GM21360 (cell line): ENCODE measurements around the gene NGFR.
"Not testable (repeated sequence)": the region's sequence is repeated elsewhere in the genome, so short reads cannot be mapped to it uniquely, and the experiment has no call there.

ENCODE experiments used
- ATAC-seq: cut with Tn5 transposase; IDR thresholded peaks from one replicate; pipeline ENCODE4 v1.9.1; 2021; ENCODE audit warnings: mild to moderate bottlenecking, moderate library complexity; ENCODE audit not compliant: unreplicated experiment

NGFR gene

DNA sequence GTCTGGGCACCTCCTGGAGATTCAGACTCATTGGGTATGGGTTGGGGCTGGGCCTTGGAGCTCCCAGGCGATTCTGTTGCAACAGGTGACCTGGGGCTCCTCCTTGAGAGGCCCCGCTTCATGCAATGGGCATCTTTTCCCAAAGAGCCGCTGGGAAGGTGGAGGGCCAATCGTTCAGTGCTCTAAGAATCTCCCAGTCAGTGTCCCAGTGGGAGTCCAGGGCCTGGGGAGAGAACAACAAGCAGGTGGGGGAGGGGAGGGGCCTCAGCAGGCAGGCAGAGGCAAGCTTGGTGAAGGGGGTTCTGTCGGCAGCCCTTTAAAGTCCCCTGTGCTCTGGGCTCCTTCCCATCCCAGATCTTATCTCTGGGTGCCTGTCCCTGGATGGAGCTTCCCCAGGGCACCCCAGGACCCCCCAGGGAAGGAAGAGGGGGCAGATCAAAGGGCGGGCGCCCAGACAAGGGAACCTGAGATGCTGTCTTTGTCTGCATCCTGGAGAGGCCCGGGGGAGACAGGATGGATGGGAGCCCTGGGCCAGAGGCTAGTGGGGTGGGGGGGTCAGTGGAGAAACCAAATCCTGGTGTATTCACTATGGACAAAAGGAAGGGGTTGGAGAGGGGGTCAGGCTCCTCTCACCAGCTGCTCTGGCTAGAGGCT, 50.0 kb downstream of the NGFR start:
- ATAC-seq, result no peak

DNA sequence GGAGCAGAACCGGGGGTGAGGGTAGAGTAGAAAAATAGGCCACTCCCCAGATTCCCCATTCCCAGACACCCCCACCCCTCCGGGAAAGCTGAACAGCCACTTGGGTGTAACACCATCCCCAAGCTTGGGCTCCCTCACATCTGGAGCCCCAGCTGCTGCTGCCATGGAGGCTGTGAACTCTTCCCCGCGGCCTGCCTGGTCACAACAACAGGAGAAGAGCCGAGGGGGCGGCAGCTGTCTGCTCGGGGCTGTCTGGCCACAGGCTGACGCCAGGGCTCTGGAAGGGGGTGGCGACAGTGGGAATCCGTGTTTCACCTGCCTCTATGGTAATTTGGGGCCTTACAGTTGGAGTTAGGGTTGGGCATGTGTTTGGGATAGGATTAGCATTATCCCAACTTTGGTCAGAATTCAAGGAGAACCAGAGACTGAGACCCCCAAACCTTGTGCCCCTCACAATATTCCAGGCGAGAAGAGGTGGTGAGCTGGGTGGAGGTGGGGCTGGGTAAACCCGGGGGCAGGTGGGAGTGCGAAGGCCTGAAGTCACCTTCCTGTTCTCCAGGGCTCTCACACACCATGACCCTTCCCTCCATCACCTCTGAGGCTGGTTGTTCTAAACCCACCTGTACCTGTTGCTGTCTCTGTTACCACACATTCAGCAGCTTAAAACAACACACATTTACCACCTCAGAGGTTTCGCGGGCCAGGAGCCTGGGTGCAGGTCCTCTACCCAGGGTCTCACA, 50.9 kb downstream of the NGFR start:
- no peak for ATAC-seq

DNA sequence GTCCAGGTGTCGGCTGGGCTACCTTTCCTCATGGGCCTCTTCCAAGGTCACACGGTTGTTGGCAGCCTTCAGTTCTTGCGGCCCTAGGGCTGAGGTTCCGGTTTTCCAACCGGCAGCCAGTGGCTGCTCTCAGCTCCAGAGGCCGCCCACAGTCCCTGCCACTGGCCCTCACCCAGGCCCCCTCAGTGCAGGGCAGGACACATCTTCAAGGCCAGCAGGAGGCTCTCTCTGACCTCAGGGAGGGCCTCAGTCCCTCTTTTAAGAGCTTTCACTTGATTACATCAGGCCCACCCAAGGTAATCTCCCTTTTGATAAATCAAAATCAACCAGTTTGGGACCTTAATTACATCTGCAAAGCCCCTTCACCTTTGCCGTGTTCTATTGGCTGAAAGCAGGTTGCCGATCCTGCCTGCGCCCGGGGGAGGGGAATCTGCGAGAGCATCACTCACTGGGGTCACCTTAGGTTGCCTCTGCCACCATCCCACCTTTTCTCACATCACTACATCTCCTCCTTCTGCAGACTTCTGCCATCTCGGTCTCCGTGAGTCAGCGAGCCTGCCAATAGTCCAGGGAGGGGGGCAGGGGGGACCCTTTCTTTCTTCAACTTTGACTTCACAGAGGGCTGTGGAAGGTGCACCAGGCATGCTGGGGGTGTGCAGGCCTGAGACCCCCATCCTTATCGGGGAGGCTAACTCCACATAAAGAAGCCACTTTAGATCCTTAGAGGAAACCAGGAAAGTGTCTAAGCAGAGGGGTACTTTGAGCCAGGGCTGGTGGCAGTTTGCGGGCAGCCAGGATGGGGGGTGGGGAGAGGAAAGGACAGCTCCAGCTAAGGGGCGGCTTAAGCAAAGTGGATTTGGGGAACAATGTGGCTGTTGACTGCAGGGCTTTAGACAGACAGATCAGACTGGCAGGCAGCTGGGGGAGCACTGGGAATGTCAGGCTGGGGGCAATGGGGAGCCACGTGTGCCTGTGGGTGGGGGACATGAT, 51.7 kb downstream of the NGFR start:
- ATAC-seq, result no peak

DNA sequence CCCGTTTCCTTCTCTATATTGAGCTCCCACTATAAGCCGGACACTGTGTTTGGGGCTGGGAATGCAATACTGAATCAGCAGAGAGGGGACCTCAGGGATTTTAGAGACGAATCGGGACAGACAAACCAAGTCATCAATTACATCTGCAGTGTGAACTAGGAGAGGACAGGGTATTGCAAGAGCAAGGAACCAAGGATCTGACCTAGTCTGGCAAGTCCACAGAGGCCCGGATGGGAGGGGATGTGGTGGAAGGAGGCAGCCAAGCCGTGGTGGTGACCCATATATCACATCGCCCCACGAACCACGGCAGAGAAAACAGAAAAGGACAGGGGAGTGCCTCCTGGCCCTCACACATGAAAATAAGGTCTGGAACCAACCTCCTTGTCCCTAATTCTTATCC, 52.5 kb downstream of the NGFR start:
- no peak for ATAC-seq

DNA sequence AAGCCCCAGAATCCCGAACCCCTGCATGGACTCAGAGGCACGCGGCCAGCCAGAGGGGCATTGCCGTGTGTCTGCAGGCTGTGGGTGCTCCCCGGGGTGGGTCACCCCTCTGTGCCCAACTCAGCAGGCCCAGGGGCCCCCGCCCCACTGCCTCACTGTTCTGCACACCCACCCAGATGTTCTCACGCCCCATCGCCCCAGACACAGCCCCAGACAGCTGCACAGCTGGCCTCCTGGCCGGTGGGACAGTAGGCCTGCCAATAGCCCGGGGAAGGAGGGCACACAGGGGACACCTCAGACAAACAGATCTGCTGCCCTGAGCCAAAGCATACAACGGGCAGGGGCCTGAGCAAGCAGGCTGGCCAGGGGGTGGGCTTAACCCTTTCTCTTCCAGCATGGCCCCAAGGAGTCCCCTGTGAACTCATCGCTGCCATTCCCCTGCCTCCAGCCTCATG, 53.0 kb downstream of the NGFR start:
- no peak for ATAC-seq

DNA sequence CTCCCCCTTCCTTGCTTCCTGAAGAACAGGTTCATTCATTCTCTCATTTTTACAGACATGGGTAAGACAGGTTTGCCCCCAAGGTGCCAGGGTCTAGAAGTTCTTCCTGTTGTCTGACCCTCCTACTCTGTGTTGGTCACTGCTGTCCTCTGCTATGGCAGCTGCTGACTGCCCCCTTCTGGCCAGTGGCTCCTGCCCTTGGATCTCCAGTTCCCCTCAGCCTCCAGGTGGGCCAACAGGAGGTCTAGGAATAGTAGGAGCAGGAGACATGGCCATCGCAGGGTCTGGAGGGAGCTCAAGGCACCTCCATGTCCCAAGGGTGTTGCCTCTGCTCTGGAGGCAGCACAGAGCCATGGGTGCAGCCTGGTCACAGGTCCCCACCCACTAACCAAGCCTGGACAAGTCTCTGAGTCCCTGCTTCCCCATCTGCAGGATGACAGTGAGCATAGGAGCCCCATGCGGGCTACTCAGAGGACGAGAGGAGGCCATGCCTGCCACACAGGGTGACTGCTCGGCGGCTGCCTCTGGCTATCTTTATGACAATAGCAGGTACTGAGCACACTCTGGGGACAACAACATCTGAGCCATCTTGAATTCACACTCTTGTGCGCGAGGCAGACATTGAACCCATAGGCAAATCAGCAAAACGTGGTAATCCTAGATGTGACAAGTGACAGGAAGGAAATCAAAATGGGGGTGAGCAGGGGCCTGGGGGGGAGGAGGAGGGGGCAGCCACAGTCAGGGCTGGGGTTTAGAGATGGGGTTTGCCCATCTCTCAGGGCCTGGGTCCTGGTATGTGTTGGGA, 53.6 kb downstream of the NGFR start:
- ATAC-seq, result no peak

DNA sequence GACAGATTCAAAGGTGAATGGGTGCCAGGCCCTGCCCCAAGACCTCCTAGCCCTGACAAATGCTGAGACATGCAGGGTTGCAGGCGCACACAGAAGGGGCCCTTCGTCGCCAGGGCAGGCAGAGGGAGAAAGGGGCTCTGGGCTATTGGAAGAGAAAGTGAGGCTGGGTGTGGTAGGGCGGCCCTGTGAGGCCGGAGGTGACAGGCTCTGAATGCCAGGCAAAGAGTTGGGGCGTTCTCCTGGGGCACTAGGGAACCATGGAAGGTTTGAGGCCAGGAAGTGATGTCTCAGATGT, 54.2 kb downstream of the NGFR start:
- no peak for ATAC-seq

DNA sequence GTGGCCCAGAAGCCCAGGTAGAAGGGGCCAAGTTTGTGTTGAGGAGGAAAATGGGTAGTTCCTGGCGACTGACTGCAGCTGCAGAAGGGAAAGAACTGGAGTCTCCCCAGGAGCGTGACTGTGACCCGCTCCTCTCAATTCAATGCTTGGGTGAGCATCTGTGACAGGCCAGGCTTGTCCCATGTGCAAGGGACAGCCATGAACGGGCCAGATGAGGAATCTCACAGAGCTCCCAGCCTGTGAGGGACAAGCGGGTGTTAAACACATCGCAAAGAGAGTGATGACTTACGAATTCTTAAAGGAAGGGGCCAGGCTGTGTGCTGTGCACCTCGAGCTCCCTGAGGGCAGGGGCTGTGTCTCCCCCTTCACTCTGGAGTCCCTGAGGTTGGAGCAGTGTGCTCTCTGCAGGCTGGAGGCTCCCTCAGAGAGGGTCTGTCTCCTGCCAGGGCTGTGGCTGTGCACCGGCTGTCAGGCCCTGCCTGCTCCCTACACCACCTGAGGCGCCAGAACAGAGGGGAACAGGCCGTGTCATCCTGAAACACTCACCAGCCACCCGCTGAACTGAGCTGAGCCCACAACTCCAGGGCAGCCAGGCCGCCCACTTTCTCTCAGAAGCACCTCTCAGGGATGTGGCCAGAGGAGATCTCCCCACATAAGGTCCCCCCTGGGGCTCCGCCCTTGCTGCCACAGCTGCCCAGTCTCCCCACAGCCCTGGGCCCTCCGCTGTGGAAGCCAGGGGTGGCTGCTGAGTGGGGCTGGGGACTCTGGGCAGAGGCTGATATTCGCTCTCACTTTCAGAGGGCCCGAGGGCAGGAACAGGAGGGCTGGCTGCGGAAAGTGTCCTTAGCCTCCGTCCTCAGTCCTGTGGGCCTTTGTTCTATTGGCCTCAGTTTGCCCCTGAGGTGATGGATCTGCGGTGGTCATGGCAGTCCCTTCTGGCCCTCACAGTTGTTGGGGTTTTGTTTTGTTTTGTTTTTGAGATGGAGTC, 54.9 kb downstream of the NGFR start:
- ATAC-seq, result no peak

DNA sequence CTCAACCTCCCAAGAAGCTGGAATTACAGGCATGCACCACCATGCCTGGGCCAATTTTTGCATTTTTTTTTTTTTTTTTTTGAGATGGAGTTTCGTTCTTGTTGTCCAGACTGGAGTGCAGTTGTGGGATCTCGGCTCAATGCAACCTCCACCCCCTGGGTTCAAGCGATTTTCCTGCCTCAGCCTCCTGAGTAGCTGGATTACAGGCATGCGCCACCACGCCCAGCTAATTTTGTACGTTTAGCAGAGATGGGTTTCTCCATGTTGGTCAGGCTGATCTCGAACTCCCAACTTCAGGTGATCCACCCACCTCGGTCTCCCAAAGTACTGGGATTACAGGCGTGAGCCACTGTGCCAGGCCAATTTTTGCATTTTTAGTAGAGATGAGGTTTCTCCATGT, 55.7 kb downstream of the NGFR start:
- not testable (repeated sequence) for ATAC-seq

DNA sequence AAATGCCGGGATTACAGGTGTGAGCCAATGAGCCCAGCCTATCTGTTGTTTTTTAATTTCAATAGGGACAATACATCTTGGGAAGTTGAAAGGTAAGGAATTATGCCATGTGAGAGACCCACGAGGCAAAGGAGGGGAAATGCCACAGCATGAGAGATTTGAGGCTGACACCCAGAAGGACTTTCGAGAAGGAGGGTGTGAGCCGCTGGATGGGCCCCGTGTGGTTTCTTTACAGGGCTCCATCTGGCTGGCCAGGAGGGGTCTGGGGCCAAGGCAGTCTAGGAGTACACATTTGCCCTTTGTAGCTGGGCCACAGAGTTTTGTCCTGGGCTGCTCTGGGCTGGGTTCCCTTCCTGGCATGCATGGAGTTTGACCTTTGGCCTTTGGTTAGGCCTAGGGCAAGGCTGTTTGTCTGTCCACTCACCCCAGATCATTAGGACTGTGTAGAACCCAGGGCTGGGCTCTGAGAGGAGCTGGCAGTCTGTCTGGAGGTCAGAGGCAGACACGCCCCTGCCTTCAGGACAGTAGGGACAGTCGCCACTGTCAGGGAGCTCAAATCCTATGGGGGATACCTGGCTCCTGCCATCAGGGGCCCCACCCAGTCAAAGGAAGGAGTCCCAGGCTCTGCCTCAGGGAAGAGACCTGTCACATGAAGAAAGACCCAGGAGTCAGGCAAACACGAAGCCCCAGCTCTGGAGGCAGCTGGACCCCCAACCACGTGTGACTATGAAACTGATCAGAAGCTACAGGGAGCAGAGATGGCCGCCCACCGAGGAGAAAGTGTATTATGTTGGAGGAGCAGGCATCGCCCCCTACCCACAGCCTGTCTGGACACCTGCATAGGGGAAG, 56.4 kb downstream of the NGFR start:
- ATAC-seq, result no peak

DNA sequence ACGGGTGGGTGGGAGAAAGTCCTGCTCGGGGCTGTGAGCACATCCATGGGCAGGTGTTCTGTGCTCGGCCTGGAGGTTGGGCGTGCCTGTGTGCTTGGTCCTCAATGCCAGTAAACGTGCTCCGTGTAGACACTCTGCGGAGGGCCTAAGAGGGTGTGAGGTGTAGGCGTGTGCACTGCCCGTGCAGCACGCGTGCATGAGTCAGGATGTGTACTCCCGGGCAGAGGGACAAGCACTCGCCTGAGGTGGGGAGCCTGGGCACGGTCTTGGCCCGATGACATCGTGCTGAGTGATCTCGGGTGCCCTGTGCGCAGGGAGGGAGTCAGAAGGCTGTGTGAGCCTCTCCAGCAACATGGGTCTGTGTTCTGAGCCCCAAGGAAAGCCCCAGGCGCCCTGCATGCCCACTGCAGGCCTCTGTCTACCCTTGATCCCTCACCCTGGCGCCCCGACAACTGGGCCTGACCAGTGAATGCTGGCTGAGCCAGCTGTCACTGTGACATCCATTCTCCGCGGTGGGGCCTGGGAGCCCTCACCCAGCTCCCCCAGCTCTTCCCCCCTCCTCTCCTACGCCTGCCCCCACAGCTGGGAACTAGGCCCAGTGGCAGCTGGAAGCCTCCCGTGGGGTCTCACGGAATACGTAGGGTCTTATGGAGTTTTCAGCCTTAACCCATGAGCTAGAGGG, 57.1 kb downstream of the NGFR start:
- ATAC-seq, result no peak

DNA sequence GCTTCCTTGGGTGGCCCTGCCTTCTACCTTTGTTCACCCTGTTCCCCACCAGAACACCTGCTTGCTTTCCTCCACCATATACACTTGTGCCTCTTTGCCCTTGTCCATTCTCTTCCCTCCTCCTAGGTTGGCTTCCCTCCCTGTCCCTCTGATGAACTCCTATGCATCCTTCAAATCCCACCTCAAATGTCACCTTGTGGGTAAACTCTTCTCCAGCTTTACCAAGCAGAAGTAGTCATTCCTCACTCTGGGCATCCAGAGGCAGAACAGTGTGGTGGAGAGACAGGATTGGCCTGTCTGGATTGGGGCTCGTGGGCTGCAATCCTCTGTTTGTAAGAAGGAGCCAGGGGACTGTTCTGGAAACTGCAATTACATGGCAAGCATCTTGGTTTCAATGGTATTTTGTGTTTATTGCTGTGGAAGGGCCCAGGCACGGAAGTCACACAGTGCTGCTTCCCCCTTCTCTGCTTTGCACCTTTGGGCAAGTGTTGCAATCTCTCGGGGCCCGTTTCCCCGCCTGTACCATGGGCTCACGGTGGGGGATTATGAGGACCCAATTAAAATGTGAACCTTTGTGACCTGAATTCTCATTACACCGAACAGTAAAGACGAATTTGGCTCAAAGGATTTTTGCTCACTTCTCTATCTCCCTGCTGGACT, 58.7 kb downstream of the NGFR start:
- no peak for ATAC-seq

DNA sequence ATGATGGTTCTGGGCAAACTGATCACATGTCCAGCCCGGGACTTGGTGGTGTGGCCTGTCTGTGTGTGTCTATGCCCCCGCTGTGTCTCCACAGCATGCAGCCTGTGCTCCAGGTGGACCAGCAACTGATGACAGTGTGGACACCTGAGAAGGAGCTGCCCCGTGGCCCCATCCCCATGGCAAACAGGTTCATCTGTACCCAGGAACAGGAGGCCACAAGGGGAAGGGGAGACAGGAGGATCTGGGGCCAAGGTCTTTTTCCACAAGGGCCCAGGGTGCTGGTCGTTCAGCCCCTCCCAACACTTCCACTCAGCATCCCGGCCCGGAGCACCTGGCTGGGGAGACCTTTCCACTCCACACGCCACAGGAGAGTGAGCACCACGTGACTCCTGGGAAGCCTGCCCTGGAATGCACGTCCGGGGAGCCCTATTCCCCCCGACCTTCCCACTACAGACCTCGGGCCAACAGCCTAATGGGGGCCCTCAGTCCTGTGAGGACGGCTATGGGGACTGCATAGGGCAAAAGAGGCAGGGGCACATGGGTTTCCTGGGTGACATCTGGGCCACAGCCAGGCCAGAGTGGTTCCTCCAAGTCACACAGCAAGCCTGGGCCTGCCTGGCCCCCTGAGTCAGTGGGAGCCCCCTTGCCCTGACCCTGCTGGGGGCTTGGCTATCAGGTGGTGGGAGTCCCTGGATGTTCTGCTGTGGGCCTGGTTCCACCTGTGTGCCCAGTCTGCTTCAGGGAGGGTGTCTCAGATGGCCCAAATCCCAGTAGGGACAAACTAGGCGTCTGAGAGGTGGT, 59.8 kb downstream of the NGFR start:
- ATAC-seq, result no peak

DNA sequence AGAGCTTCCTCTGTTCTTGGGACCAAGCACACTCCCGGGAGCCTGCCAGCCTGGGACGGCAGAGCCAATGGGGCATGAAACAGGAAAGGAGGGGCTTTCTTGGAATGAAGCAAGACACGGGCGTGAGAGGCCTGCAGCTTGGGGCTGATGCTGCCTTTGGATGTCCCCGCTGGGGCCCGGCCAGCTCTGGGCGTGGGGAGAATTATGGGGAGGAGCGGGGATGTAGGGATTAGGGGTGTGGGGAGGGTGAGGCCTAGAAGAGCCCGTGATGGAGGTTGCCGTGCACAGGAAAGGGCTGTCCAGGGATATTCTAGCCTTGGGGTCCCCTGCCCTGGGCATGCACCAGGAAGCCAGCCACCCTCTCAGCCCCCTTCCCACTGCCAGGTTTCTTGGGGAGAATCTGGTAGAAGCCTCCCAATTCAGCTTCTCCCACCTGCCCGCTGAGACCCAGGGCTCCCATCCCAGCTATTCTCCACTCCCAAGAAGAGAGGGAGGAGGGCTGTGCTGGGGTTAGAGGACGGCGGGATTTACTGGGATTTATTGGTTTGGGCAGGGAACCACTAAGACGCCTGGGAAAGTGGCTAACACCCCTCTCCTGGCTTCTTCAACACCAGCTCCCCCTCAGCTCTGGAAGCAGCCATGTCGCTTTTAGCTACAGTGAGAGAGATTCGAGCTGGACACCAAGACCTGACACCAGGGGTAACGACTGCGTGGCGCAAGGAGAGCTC, 60.6 kb downstream of the NGFR start:
- ATAC-seq, result no peak

DNA sequence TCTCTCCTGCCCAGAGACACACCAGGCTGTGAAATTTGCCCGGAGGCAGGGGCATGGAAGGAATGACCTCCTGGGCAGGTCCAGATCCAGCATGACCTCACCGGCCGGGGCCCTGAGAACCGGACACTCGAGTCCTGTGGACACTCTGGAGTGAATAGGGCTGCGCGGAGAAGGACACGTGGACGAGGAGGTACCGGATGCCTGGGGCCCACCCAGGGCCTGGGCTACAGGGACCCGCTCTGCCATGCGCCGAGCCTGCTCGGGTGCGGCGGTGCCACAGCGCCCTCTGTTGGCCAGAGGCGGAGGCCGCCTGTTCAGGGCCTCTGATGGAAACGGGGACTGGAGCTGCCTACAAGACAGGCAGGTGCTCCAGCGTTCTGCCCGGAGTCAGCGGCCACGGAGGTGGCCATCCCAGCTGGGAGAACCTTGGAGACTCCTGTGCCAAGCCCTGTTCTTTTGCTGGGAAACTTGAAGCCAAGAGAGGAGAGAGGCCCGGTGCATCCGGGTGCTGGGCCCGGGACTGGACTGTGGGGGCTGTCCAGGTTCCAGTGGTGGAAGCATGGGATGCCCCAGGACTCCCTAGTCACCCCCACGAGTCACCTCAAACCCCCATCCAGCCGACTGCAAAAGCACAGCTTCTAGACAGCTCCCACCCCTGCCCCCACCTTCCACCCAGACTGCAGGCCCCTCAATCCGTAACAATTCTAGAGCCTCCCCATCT, 61.3 kb downstream of the NGFR start:
- ATAC-seq, result no peak
